H9 (cell line): Measurements from ENCODE around the gene SLC12A8. TPM values are rescaled to one million over a fixed set of nuclear protein-coding genes. Genes with fewer than 3 reads are reported as not detected.

ENCODE experiments used
- DNase-seq: peaks from one replicate; pipeline ENCODE4 v3.0.0-alpha.2; 2017
- H2AFZ ChIP-seq: one replicate; pipeline ENCODE4 v1.6.1; 2013; ENCODE audit warnings: mild to moderate bottlenecking, low read length, control low read depth, moderate library complexity
- H2AK5ac ChIP-seq: 2 replicates; pipeline ENCODE4 v1.6.1; 2013; ENCODE audit warnings: low read length, control low read depth, mixed read lengths; ENCODE audit not compliant: insufficient read length
- H2BK120ac ChIP-seq: one replicate; pipeline ENCODE4 v1.6.1; 2013; ENCODE audit warnings: low read depth, mild to moderate bottlenecking, low read length, control low read depth, inconsistent platforms; ENCODE audit not compliant: poor library complexity, severe bottlenecking
- H2BK12ac ChIP-seq: 2 replicates; pipeline ENCODE4 v1.6.1; 2013; ENCODE audit warnings: low read length, control low read depth, mixed read lengths, low read depth; ENCODE audit not compliant: insufficient read length
- H2BK15ac ChIP-seq: 2 replicates; pipeline ENCODE4 v1.6.1; 2013; ENCODE audit warnings: low read depth, low read length, control low read depth
- H2BK20ac ChIP-seq: one replicate; pipeline ENCODE4 v1.6.1; 2013; ENCODE audit warnings: low read depth, mild to moderate bottlenecking, low read length, control low read depth, inconsistent platforms; ENCODE audit not compliant: poor library complexity, severe bottlenecking
- H2BK5ac ChIP-seq: 2 replicates; pipeline ENCODE4 v1.6.1; 2013; ENCODE audit warnings: low read length, control low read depth, mixed read lengths; ENCODE audit not compliant: insufficient read length
- H3K14ac ChIP-seq: 2 replicates; pipeline ENCODE4 v1.6.1; 2013; ENCODE audit warnings: low read length, control low read depth; ENCODE audit not compliant: insufficient read depth
- H3K18ac ChIP-seq: 2 replicates; pipeline ENCODE4 v1.6.1; 2013; ENCODE audit warnings: low read depth, mild to moderate bottlenecking, mixed read lengths, low read length, control low read depth; ENCODE audit not compliant: insufficient read length
- H3K23ac ChIP-seq: 2 replicates; pipeline ENCODE4 v1.6.1; 2013; ENCODE audit warnings: low read length, control low read depth, mixed read lengths, low read depth; ENCODE audit not compliant: insufficient read length
- H3K23me2 ChIP-seq: 2 replicates; pipeline ENCODE4 v1.6.1; 2013; ENCODE audit warnings: low read depth, mild to moderate bottlenecking, mixed read lengths, low read length, control low read depth; ENCODE audit not compliant: insufficient read length, poor library complexity, severe bottlenecking
- H3K27ac ChIP-seq: 2 replicates; pipeline ENCODE4 v1.5.1; 2013; ENCODE audit warnings: low read length, control low read depth, mixed read lengths, low read depth; ENCODE audit not compliant: insufficient read length
- H3K27me3 ChIP-seq: 2 replicates; pipeline ENCODE4 v1.6.1; 2013; ENCODE audit warnings: low read length, control low read depth, inconsistent platforms; ENCODE audit not compliant: insufficient read depth
- H3K4ac ChIP-seq: 2 replicates; pipeline ENCODE4 v1.6.1; 2013; ENCODE audit warnings: low read depth, mild to moderate bottlenecking, control low read depth, inconsistent platforms, low read length, moderate library complexity
- H3K4me1 ChIP-seq: 2 replicates; pipeline ENCODE4 v1.6.1; 2013; ENCODE audit warnings: low read length, control low read depth, inconsistent platforms; ENCODE audit not compliant: insufficient read depth
- H3K4me2 ChIP-seq: 2 replicates; pipeline ENCODE4 v1.6.1; 2013; ENCODE audit warnings: low read length, control low read depth, mixed read lengths; ENCODE audit not compliant: insufficient read length, insufficient read depth
- H3K56ac ChIP-seq: 2 replicates; pipeline ENCODE4 v1.6.1; 2013; ENCODE audit warnings: low read depth, mild to moderate bottlenecking, mixed read lengths, low read length, control low read depth; ENCODE audit not compliant: insufficient read length
- H3K79me1 ChIP-seq: 2 replicates; pipeline ENCODE4 v1.6.1; 2013; ENCODE audit warnings: low read depth, mild to moderate bottlenecking, moderate library complexity, low read length, control low read depth, inconsistent platforms; ENCODE audit not compliant: insufficient read depth, poor library complexity, severe bottlenecking
- H3K79me2 ChIP-seq: 2 replicates; pipeline ENCODE4 v1.6.1; 2013; ENCODE audit warnings: low read length, control low read depth, inconsistent platforms; ENCODE audit not compliant: insufficient read depth
- H3K9ac ChIP-seq: 2 replicates; pipeline ENCODE4 v1.6.1; 2013; ENCODE audit warnings: low read length, control low read depth, mixed read lengths; ENCODE audit not compliant: insufficient read length; ENCODE audit errors: extremely low read depth
- H3K9me3 ChIP-seq: one replicate; pipeline ENCODE4 v1.6.1; 2013; ENCODE audit warnings: low read depth, low read length, inconsistent platforms; ENCODE audit not compliant: control insufficient read depth
- H3T11ph ChIP-seq: one replicate; pipeline ENCODE4 v1.6.1; 2013; ENCODE audit warnings: mild to moderate bottlenecking, low read length, control low read depth, inconsistent platforms
- H4K20me1 ChIP-seq: one replicate; pipeline ENCODE4 v1.6.1; 2013; ENCODE audit not compliant: control insufficient read depth, insufficient read length, insufficient read depth
- H4K5ac ChIP-seq: 2 replicates; pipeline ENCODE4 v1.6.1; 2013; ENCODE audit warnings: low read depth, mild to moderate bottlenecking, mixed read lengths, low read length, control low read depth; ENCODE audit not compliant: insufficient read length
- H4K8ac ChIP-seq: replicated peaks from 2 replicates; pipeline ENCODE4 v1.6.1; 2013; ENCODE audit warnings: low read length, control low read depth, mixed read lengths, low read depth; ENCODE audit not compliant: insufficient read length
- H4K91ac ChIP-seq: 2 replicates; pipeline ENCODE4 v1.6.1; 2013; ENCODE audit warnings: low read depth, mild to moderate bottlenecking, moderate library complexity, mixed read lengths, low read length, control low read depth; ENCODE audit not compliant: insufficient read length
- H3K27ac Mint-ChIP-seq, 3 experiments: 2 replicates in 2 of 3; 3 replicates in 1 of 3; pipeline ENCODE4 v1.8.0; 2020 to 2021; ENCODE audit warnings: mixed read lengths in 3 of 3, mild to moderate bottlenecking in 1 of 3, moderate library complexity in 1 of 3
- H3K27me3 Mint-ChIP-seq: 2 replicates; pipeline ENCODE4 v1.8.0; 2021; ENCODE audit warnings: low read depth, mild to moderate bottlenecking, moderate library complexity, mixed read lengths
- H3K36me3 Mint-ChIP-seq, 3 experiments: 2 replicates in 2 of 3; 3 replicates in 1 of 3; pipeline ENCODE4 v1.8.0; 2020 to 2021; ENCODE audit warnings: low read depth in 3 of 3, mixed read lengths in 3 of 3; ENCODE audit not compliant: insufficient read depth in 1 of 3
- H3K4me1 Mint-ChIP-seq, 2 experiments: 2 replicates each; pipeline ENCODE4 v1.8.0; 2020; ENCODE audit warnings: mixed read lengths in 2 of 2
- H3K4me3 Mint-ChIP-seq, 2 experiments: 2 replicates in 1 of 2; 3 replicates in 1 of 2; pipeline ENCODE4 v1.8.0; 2020 to 2021; ENCODE audit warnings: mild to moderate bottlenecking in 2 of 2, mixed read lengths in 2 of 2, moderate library complexity in 1 of 2
- H3K9me3 Mint-ChIP-seq, 2 experiments: 2 replicates in 1 of 2; 3 replicates in 1 of 2; pipeline ENCODE4 v1.8.0; 2020; ENCODE audit warnings: mild to moderate bottlenecking in 2 of 2, mixed read lengths in 2 of 2, moderate library complexity in 1 of 2
- WGBS: extraction: QIAGEN DNeasy Blood & Tissue Kit; methylation state at CpG from one replicate; pipeline ENCODE4 v1.1.7; 2013; ENCODE audit warnings: missing lambda C conversion rate, low lambda C conversion rate, mixed read lengths; ENCODE audit not compliant: insufficient read length; ENCODE audit errors: extremely low coverage; 5-methylcytosine and 5-hydroxymethylcytosine counted together
- total RNA-seq: library from RNA; stranded (reverse); gene quantifications from 2 replicates; pipeline ENCODE4 v1.2.1, GENCODE V29; 2021
- TF ChIP-seq, protein P1 (sequence below): fragments of 200-600 bp; sonication (generic); conservative IDR thresholded peaks from 3 replicates; pipeline ENCODE4 v1.8.0; 2021; ENCODE audit warnings: antibody characterized with exemption, mild to moderate bottlenecking

SLC12A8 gene
- total RNA-seq, 1 experiment from 2014 or later = 8.2 TPM

DNA sequence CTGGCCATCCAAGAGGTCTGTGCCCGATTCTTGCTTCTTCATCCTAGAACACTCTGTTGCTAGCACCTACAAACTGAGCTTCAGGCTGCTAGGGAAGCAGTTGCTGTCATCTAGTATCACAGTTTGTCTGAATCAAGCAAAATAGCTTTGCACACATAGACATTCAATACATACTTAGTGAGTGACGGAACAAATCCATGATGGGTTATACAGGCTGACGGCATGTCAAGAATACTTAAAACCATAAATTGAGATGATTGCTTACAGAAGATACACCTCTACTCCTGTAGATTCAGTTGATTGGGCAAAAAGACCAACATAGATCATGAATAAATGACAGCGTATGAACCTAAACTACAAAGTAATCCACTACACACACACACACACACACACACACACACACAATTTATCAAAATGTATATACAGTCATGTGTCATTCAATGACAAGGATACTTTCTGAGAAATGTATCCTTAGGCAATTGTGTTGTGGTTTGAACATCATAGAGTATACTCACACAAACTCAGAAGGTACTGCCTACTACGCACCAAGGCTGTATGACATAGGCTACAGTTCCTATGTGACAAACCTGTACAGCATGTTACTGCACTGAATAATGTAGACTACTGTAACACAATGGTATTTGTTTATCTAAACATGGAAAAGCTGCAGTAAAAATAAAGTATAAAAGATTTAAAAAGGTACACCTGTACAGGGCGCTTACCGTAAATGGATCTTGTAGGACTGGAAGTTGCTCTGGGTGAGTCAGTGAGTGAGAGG is 142.4 kb downstream of the SLC12A8 start:
- Histone ChIP-seq H3K18ac (no peak overlapping the region), H3K23me2 (no peaks in the 10 kb centered on the region), H4K91ac (no peak overlapping the region), H3K79me1 (no peaks in the 10 kb centered on the region), H4K8ac (no peak overlapping the region), H3K4ac (no peak overlapping the region), H2BK12ac (no peak overlapping the region), H2BK120ac (no peak overlapping the region), H4K5ac (no peak overlapping the region), H3K27me3 (no peaks in the 10 kb centered on the region), H3K79me2 (no peaks in the 10 kb centered on the region), H3K23ac (no peak overlapping the region), H3K14ac (no peak overlapping the region), H3K4me2 (no peak overlapping the region), H3K56ac (no peak overlapping the region), H2BK5ac (no peak overlapping the region), H2BK15ac (no peak overlapping the region), H3K9me3 (no peaks in the 10 kb centered on the region), H2AK5ac (no peak overlapping the region), H4K20me1 (no peaks in the 10 kb centered on the region), H3K27ac (no peak overlapping the region), H2AFZ (no peak overlapping the region), H2BK20ac (no peak overlapping the region), H3K9ac (no peak overlapping the region), H3T11ph (no peak overlapping the region), H3K4me1 (no peaks in the 10 kb centered on the region; the same call in 1 of the 2 replicates)
- Mint-ChIP-seq H3K36me3 (no peaks in the 10 kb centered on the region; a peak in 1 of 7 replicates), H3K9me3 (no peaks in the 10 kb centered on the region), H3K4me3 (no peak overlapping the region), H3K27ac (no peak overlapping the region), H3K4me1 (peaks cover 10 to 11% of the 10 kb centered on the region in 2 experiments), H3K27me3 (no peaks in the 10 kb centered on the region; the same call in 1 of the 2 replicates)
- no CpG with 5 or more reads among the region's 7 CpGs for WGBS
- TF ChIP-seq, protein P1, sequence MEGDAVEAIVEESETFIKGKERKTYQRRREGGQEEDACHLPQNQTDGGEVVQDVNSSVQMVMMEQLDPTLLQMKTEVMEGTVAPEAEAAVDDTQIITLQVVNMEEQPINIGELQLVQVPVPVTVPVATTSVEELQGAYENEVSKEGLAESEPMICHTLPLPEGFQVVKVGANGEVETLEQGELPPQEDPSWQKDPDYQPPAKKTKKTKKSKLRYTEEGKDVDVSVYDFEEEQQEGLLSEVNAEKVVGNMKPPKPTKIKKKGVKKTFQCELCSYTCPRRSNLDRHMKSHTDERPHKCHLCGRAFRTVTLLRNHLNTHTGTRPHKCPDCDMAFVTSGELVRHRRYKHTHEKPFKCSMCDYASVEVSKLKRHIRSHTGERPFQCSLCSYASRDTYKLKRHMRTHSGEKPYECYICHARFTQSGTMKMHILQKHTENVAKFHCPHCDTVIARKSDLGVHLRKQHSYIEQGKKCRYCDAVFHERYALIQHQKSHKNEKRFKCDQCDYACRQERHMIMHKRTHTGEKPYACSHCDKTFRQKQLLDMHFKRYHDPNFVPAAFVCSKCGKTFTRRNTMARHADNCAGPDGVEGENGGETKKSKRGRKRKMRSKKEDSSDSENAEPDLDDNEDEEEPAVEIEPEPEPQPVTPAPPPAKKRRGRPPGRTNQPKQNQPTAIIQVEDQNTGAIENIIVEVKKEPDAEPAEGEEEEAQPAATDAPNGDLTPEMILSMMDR = no peak
- no peak for DNase-seq
